H1 (cell line): ENCODE data around the gene PRELID1. TPM values are rescaled to one million over a fixed set of nuclear protein-coding genes. Genes with fewer than 3 reads are reported as not detected.

Experiments
- ASH2L ChIP-seq: fragments of 200-600, 300-600 bp; sonication (generic); IDR thresholded peaks from one replicate; pipeline ENCODE4 v1.7.1; 2017; ENCODE audit warnings: low read length
- ATF3 ChIP-seq: IDR thresholded peaks from 2 replicates; pipeline ENCODE4 v1.6.1; 2011; ENCODE audit warnings: low read depth, mild to moderate bottlenecking, low read length; ENCODE audit not compliant: insufficient read depth
- CREB1 ChIP-seq: IDR thresholded peaks from 2 replicates; pipeline ENCODE4 v1.6.1; 2012; ENCODE audit warnings: inconsistent platforms
- EP300 ChIP-seq, 2 experiments: IDR thresholded peaks; 1 replicate in 1 of 2; 2 replicates in 1 of 2; pipeline ENCODE4 v1.6.1; 2011 to 2012; ENCODE audit warnings: low read depth in 2 of 2, low read length in 2 of 2, mild to moderate bottlenecking in 2 of 2, borderline replicate concordance in 1 of 2, inconsistent platforms in 1 of 2, moderate library complexity in 1 of 2
- HDAC2 ChIP-seq, 2 experiments: fragments of 300-600 bp in 1 of 2; sonication (generic) in 1 of 2; IDR thresholded peaks; 2 replicates each; pipeline ENCODE4 v1.6.1; 2011 to 2012; ENCODE audit warnings: low read depth in 2 of 2, low read length in 2 of 2, mild to moderate bottlenecking in 2 of 2, moderate library complexity in 2 of 2, borderline replicate concordance in 1 of 2, inconsistent platforms in 1 of 2
- MAX ChIP-seq: IDR thresholded peaks from 2 replicates; pipeline ENCODE4 v1.6.1; 2012; ENCODE audit warnings: inconsistent platforms
- NANOG ChIP-seq: IDR thresholded peaks from 2 replicates; pipeline ENCODE4 v1.6.1; 2011; ENCODE audit warnings: low read length, low read depth, mild to moderate bottlenecking, inconsistent platforms; ENCODE audit not compliant: insufficient read depth, poor library complexity, severe bottlenecking
- PHF8 ChIP-seq: fragments of 200-600 bp; sonication (generic); conservative IDR thresholded peaks from 2 replicates; pipeline ENCODE4 v1.7.1; 2012; ENCODE audit warnings: low read depth, mild to moderate bottlenecking, inconsistent platforms, low read length, moderate library complexity
- RNF2 ChIP-seq: fragments of 200-900, 300-1000 bp; sonication (generic); IDR thresholded peaks from 2 replicates; pipeline ENCODE4 v1.7.1; 2016; ENCODE audit warnings: borderline replicate concordance, low read depth, mild to moderate bottlenecking, antibody characterized with exemption, low read length; ENCODE audit not compliant: poor library complexity, severe bottlenecking; ENCODE audit errors: missing control alignments
- TAF7 ChIP-seq: optimal IDR thresholded peaks from 2 replicates; pipeline ENCODE3; 2011; ENCODE audit warnings: low read depth, mild to moderate bottlenecking, inconsistent platforms, low read length, moderate library complexity, borderline replicate concordance
- TBP ChIP-seq: IDR thresholded peaks from 2 replicates; pipeline ENCODE4 v1.6.1; 2011; ENCODE audit warnings: low read depth, low read length, improper control_type of control experiment
- TCF12 ChIP-seq: IDR thresholded peaks from 2 replicates; pipeline ENCODE4 v1.6.1; 2011; ENCODE audit warnings: low read depth, mild to moderate bottlenecking, low read length
- polyA plus RNA-seq, 7 experiments: library from polyadenylated mRNA; depleted of rRNA in 3 of 7; stranded (reverse) in 5 of 7; unstranded in 2 of 7; fragments of >200 nt in 5 of 7; fragments of 200-250 nt in 2 of 7; gene quantifications; 1 replicate in 5 of 7; 2 replicates in 1 of 7; 4 replicates in 1 of 7; pipeline versions ENCODE4 v1.2.1 to v1.2.3, GENCODE V29; 2011 to 2013; ENCODE audit warnings: missing spikeins in 2 of 7, mixed read lengths in 2 of 7
- total RNA-seq: library from RNA; stranded (reverse); fragmentation: NEBNext Ultra II Directional; extraction: Animal tissue kit (Norgen Biotek cat#: 25700); gene quantifications from 2 replicates; pipeline ENCODE4 v1.2.1, GENCODE V29; 2021

The PRELID1 gene
- total and polyA plus RNA-seq, 2 of the 8 experiments (the other 6 are each of a cell fraction or from before 2014, with no cell fraction given), result 272 to 428 TPM

GRCh38 chr5:177313561-177314259 lies 10.1 kb downstream of the PRELID1 start (continued):
- TF ChIP-seq EP300 (IDR thresholded peaks at IDR 0.05; ENCODE audit: borderline replicate concordance in 1 of 2, low read depth in 2 of 2, low read length in 2 of 2) (no peak), PHF8 (no peak), NANOG (no peak), ASH2L (no peak), TBP (no peak), MAX (no peak), TAF7 (no peak), RNF2 (no peak), CREB1 (no peak), TCF12 (no peak), HDAC2 (IDR thresholded peaks at IDR 0.05; ENCODE audit: borderline replicate concordance in 1 of 2, low read depth in 2 of 2, low read length in 2 of 2) (no peak), ATF3 (no peak)
